ENCODE data around the gene PFKM.

The PFKM gene

DNA sequence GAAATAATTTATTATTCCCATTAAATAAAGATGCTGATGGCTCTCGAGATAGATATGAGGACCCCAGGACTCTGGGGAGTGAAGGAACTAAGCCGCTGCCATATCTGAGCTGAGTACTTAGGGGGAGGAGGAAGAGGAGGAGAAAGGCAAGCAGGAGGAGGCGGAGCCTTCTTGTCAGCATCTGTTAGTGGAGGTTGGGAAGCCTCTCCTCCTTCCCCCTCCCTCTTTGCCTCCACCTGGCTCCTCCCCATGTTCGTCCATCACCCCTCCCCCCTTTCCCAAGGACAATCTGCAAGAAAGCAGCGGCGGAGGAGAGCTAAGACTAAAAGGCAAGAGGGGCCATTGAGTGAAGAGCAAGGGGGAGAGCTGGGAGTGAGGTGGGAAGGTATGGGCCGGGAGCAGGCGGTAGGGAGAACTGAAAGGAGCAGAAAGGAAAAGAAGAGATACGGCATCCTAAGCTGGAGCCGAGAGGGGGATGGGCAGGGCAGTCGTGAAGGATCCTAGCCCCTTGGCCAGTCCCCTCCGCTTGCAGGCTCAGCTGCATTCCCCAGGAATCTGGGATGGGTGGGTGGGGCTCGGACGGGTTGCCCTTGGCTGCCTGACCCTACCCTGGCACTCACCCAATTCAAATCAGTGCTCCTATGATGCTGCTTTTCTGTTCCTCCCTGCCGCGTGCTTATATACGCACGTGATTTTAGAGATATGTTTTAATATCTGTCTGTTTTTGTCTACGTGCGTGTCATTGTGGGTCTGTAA is at the start of gene PFKM:
TSS of gene PFKM (plus strand) at position 287 of the 756 bp plus-strand sequence. CDS start 3,411 bp downstream, outside the sequence.
- peak; percentile 95 for DNase-seq (ENCODE audit: low read depth, low spot score)

DNA sequence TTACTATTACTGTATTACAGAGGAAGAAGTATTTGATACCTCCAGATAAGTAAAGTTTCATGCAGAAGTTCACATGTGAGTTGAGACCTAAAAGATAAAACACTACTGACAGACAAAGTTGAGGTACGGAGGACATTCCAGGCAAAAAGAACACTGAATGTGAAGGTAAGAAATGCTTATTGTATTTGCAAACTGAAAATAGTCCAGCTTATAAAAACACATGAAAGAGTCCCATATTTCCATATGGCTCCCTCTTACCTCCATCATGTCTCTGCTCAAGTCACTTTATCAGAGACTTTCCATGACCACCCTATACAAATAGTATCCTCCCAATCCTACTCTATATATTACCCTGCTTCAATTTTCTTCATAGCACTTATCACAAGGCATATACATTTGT is 49.1 kb upstream of the PFKM start:
- DNase-seq (ENCODE audit: low read depth, low spot score), result no peak

- DNase-seq (ENCODE audit: low read depth, low spot score), result no peak
These were observed 48.4 kb upstream of the PFKM start for GRCh38 chr12:48070731-48071130.

DNA sequence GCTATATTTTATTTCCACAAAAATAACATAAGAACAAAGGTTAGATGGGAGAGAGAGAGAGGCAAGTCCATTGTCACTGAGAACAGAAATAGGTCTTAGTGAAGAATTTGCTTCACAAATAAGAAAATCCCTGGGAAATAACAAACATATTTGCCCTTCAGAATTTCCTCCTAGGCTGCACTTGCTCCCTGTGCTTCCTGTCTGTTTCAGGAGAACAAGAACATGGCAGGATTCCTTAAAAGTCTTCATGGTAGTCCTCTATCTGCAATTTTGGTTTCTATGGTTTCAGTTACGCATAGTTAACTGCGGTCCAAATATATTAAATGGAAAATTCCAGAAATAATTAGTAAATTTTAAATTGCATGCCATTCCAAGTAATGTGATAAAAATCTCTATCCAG is 47.4 kb upstream of the PFKM start:
- DNase-seq (ENCODE audit: low read depth, low spot score), result no peak

- no peak for DNase-seq (ENCODE audit: low read depth, low spot score)
These were observed 46.9 kb upstream of the PFKM start for GRCh38 chr12:48072266-48072665.

DNA sequence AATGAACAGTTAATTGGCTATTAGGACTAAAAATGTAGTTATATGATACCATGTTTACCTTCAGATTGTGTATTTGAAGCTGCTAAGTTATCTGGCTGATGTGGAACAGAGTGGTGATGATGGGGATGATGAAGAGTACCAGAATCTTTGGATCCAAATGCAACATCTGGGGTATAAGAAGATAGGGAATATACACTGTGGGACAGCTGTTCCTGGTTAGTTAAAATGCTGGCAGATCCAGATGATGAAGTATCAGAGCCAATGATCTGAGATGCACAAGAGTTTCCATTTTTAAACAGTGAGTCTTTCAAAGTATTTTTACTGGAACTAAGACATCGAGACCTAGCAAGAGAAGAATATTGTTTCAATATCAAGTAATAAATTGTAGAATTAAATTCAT is 44.9 kb upstream of the PFKM start:
- no peak for DNase-seq (ENCODE audit: low read depth, low spot score)

GRCh38 chr12:48075832-48076231 is 43.3 kb upstream of the PFKM start:
- DNase-seq (ENCODE audit: low read depth, low spot score), result no peak

- no peak for DNase-seq (ENCODE audit: low read depth, low spot score)
These were observed 42.1 kb upstream of the PFKM start for GRCh38 chr12:48077111-48077510.

- no peak for DNase-seq (ENCODE audit: low read depth, low spot score)
These were observed 40.3 kb upstream of the PFKM start for GRCh38 chr12:48078901-48079300.

DNA sequence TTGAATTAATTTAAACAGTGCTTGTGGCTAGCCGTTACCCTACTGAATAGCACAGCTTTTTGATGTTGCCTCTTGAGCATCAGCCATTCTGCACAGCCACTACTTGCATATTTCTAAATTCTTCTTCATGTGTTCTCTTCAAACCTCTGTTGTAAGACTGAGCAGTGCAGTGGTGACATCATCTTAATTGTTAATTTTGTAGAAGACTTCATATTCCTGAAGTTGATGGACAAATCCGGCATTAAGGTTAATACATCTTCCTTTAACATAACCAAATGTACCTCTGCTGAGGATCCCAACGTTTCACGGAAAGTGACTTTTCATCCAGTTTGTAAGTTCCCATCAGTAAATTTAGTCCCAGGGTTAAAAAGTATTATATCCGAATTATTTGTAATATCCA is 38.9 kb upstream of the PFKM start:
- DNase-seq (ENCODE audit: low read depth, low spot score), result no peak

GRCh38 chr12:48080821-48081220 is 38.3 kb upstream of the PFKM start:
- DNase-seq (ENCODE audit: low read depth, low spot score), result no peak

GRCh38 chr12:48084066-48084465 is 35.1 kb upstream of the PFKM start:
- DNase-seq (ENCODE audit: low read depth, low spot score), result no peak

DNA sequence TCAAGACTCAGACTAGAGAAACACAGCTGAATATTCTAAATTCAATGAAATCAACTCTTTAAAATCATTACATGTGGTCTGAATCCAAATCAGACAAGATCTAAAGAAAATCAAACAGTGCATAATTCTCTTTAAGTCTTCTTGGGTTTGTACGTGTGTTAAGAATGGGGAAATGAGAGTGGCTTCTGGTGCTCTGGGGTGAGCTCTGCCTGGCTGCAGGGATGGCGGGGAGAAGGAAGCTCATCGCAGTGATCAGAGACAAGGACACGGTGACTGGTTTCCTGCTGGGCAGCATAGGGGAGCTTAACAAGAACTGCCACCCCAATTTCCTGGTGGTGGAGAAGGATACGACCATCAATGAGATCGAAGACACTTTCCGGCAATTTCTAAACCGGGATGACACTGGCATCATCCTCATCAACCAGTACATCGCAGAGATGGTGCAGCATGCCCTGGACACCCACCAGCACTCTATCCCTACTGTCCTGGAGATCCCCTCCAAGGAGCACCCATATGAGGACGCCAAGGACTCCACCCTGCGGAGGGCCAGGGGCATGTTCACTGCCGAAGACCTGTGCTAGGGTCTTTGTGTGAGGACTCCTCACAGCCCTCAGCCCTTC is 34.2 kb upstream of the PFKM start:
- no peak for DNase-seq (ENCODE audit: low read depth, low spot score)

DNA sequence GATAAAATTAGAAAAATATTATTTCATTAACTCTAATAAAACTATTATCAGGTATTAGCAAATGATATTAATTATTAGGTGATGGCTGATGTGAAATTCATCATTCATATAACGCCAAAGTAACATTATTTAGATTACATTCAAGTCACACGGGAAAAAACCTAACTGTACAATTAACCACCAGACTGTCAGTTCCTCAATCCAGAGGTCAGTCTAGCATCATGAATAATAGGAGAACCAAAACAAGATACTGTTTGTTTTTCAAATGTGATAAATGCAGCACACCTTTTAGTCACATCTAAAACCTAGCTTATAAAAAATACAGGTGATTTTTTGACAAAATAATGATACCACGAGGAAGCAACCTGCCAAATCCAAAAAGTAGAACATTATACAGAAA is 32.8 kb upstream of the PFKM start:
- DNase-seq (ENCODE audit: low read depth, low spot score), result no peak

DNA sequence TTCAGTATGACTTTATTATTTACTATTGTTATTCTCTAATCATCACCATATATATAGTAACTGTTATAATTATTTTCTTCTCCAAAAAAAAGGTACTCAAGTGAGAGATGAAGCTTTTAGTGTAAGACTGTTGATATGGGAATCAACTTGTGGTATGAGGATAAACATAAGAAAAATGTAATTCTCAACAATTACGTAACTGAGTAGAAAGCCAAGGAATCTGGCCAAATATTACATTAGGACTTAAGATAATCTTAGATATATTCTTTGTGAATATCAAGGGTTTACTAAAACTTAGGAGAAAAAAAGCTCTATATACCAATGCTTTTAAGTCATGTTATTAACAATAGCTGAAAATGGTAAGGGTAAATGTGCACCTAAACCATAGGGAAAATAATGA is 26.6 kb upstream of the PFKM start:
- DNase-seq (ENCODE audit: low read depth, low spot score), result no peak

DNA sequence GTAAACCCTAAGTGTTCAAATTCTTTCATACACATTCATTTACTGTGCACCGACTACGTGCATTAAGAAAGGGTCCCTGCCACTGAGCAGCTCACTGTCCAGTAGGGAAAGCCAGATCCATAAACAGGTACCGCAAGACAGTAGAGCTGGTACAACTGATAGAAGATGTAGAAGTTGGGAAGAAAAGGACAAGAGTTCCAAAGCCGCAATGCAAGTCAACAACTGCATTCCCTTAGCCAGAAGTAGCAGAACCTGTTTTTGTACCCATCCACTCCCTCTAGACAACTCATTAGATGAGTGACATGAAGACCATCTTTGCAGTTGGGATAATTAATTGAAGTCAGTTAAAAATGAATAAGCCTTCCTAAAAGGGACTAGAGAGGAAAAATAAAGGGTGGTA is 14.6 kb upstream of the PFKM start:
- peak; percentile 57 for DNase-seq (ENCODE audit: low read depth, low spot score)

- no peak for DNase-seq (ENCODE audit: low read depth, low spot score)
These were observed 13.8 kb upstream of the PFKM start for GRCh38 chr12:48105321-48105866.

DNA sequence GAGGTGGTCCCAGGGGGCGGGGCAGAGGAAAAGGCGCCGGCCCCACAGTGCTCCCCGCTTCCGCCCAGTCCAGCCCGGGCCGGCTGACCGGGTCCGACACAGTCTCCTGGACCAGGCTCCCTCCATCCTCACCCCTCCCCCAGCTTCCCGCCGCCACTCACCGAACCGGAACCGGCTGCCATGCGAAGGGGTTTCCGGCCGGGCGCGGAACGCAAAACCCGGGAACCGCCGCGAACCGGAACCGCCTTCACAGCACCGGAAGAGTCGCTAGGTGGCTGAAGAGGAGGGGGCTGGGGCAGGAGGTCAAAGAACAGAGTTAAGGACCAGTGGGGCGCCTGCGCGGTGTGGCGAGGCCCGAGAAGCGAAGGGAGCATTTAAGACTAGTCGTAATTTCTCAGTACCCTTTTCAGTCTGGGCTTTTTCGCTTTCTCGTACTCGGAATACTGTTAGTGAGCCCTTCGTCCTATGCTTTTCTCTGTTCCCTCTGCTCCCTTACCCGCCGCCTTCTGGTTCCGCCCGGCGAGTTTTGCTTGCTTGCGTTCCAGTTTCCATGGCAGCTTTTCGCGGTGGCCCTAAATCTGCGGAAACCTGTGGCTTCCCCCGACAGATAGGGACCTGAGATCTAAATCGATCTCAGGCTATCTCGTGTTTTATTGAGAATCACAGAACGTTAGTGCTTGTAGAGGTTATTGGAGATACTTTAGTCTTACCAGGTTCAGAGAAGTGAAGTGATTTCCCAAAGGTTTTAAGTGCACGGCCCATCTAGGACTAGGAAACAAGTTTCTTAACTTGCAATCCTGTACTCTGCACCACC is 13.1 kb upstream of the PFKM start, which contains the start of gene SENP1:
TSS of gene SENP1 (minus strand) at position 213 of the 814 bp plus-strand sequence. CDS start 4,607 bp downstream, outside the sequence.
- peak; percentile 95 for DNase-seq (ENCODE audit: low read depth, low spot score)

- no peak for DNase-seq (ENCODE audit: low read depth, low spot score)
These were observed 12.2 kb upstream of the PFKM start for GRCh38 chr12:48106681-48107613.

- DNase-seq (ENCODE audit: low read depth, low spot score), result no peak
These were observed 9.7 kb upstream of the PFKM start for GRCh38 chr12:48109424-48109823.

DNA sequence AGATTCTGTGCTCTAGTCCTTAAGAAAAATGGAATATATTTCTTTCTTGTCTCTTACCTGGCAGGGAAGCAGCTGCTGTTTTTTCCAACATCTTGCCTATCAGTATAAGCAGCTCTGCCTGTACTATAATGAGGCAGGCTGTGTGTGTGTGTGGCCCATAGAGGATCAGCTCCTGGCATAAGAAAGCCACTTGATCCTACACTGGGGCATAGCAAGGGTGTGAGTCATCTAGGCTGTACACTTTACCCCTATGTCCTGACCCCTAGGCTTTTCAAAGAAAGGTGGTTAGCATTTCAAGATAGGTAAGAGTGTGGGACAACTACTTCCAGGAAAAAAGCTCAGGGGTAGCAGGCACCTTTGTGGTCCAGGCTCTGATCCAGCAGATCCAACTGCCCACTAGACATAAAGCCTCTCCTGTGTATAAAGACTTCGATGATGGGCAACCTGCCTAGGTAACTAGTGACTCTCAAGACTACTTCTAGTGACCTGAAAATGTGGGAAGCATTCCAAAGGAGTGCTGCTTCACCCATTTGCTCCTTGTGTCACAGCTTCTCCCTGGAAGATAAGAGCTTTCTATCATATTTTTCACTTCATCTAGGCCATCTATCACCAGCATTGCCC is 8.4 kb upstream of the PFKM start:
- peak; percentile 24 for DNase-seq (ENCODE audit: low read depth, low spot score)
